ENCODE data around the gene GSK3A. TPM values are rescaled to one million over a fixed set of nuclear protein-coding genes. Genes with fewer than 3 reads are reported as not detected.
A peak's percentile ranks its signal among the peaks of the same experiment; 100 is the strongest.

GSK3A gene
- total and polyA plus RNA-seq, 9 of the 15 experiments (the other 6 are each of a cell fraction or from before 2014, with no cell fraction given): 0.62 to 90.7 (median 33.3) TPM

DNA sequence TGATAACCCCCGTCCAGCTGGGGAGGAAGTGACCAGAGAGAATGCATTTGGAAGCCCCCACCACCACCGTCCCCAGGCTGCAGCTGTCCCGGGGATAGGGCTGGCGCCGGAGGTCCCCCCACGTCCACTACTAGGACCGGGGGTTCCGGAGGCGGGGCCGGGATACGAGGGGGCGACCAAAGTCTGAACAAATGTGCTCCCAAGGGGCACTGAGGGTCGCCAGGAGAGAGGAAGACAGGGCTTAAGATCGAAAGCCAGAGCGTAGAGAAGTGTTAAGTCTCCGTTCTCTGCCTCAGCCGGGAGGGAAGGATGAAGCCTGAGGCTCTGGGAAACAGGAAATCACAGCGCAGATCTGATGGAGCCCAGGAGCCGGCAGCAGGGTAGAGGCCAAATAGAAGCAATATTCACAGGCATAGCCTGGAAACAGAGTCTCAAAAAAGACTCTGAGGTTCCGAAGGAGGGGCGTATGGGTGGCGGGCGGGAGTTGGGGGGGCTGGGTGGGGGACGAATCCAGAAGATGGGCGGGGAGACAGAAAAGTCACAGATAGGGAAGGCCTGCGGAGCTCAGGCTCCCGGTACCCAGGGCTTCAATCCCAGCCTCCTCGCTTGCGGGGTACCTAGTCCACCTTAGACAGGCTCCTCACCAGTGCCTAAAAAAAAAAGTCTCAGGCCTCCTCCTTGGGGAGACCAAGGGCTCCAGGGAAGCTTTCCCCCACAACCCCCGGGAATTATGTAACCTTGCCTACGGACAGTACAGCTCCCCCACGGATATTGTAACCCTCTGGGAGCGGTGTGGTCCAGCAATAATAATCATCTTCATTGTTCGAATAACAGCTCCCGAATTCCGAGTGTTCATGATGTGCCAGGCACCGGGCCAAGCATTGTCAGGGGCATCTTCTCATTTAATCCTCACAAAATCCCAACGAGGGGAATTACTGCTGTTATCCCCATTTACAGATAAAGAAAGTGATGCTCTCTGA, 13.7 kb upstream of the GSK3A start (continued):
- no peak for TF ChIP-seq BHLHE40 (IDR thresholded peaks at IDR 0.05; ENCODE audit: low read length)
- no peak for TF ChIP-seq ZNF586 (CRISPR knock-in tag; conservative IDR thresholded peaks at IDR 0.05)
- TF ChIP-seq, protein P1, sequence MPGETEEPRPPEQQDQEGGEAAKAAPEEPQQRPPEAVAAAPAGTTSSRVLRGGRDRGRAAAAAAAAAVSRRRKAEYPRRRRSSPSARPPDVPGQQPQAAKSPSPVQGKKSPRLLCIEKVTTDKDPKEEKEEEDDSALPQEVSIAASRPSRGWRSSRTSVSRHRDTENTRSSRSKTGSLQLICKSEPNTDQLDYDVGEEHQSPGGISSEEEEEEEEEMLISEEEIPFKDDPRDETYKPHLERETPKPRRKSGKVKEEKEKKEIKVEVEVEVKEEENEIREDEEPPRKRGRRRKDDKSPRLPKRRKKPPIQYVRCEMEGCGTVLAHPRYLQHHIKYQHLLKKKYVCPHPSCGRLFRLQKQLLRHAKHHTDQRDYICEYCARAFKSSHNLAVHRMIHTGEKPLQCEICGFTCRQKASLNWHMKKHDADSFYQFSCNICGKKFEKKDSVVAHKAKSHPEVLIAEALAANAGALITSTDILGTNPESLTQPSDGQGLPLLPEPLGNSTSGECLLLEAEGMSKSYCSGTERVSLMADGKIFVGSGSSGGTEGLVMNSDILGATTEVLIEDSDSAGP (CRISPR knock-in tag; IDR thresholded peaks at IDR 0.05): 0 out of 2 replicates have a peak, but pooled peaks have one; percentile 15
- no peak for TF ChIP-seq SREBF1 (IDR thresholded peaks at IDR 0.05; ENCODE audit: borderline replicate concordance, low read depth, low read length)
- TF ChIP-seq RCOR1 (IDR thresholded peaks at IDR 0.05; ENCODE audit: borderline replicate concordance in 1 of 2, low read depth in 2 of 2, low read length in 2 of 2): peak in 1 of 2 experiments; percentile 84; a peak in 2 of 4 replicates
- TF ChIP-seq BDP1 (IDR thresholded peaks at IDR 0.05; ENCODE audit: insufficient read depth, insufficient read length): no peak
- TF ChIP-seq NFXL1 (CRISPR knock-in tag; IDR thresholded peaks at IDR 0.05): no peak
- TF ChIP-seq, protein P2, sequence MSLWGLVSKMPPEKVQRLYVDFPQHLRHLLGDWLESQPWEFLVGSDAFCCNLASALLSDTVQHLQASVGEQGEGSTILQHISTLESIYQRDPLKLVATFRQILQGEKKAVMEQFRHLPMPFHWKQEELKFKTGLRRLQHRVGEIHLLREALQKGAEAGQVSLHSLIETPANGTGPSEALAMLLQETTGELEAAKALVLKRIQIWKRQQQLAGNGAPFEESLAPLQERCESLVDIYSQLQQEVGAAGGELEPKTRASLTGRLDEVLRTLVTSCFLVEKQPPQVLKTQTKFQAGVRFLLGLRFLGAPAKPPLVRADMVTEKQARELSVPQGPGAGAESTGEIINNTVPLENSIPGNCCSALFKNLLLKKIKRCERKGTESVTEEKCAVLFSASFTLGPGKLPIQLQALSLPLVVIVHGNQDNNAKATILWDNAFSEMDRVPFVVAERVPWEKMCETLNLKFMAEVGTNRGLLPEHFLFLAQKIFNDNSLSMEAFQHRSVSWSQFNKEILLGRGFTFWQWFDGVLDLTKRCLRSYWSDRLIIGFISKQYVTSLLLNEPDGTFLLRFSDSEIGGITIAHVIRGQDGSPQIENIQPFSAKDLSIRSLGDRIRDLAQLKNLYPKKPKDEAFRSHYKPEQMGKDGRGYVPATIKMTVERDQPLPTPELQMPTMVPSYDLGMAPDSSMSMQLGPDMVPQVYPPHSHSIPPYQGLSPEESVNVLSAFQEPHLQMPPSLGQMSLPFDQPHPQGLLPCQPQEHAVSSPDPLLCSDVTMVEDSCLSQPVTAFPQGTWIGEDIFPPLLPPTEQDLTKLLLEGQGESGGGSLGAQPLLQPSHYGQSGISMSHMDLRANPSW (CRISPR knock-in tag; IDR thresholded peaks at IDR 0.05): no peak
- TF ChIP-seq RBM34 (IDR thresholded peaks at IDR 0.05; ENCODE audit: borderline replicate concordance, insufficient read depth, low read length): no peak
- no peak for TF ChIP-seq DDX20 (tag; IDR thresholded peaks at IDR 0.05; ENCODE audit: low read depth)
- TF ChIP-seq SMAD2 (IDR thresholded peaks at IDR 0.05; ENCODE audit: low read depth, low read length): no peak
- no peak for TF ChIP-seq ZNF436 (CRISPR knock-in tag; IDR thresholded peaks at IDR 0.05)
- TF ChIP-seq NCOA1 (IDR thresholded peaks at IDR 0.05; ENCODE audit: low read depth): no peak
- peak; percentile 29 to 71; a peak in 3 of 4 replicates for TF ChIP-seq KDM1A (IDR thresholded peaks at IDR 0.05)
- no peak for TF ChIP-seq U2AF2 (optimal IDR thresholded peaks at IDR 0.05; ENCODE audit: low read depth, low read length)
- TF ChIP-seq CHCHD3 (CRISPR knock-in tag; IDR thresholded peaks at IDR 0.05): no peak
- no peak for TF ChIP-seq TBP (optimal IDR thresholded peaks at IDR 0.05; ENCODE audit: low read depth, low read length)
- no peak for TF ChIP-seq ZNF592 (IDR thresholded peaks at IDR 0.05)
- no peak for TF ChIP-seq GATAD2B (IDR thresholded peaks at IDR 0.05; ENCODE audit: borderline replicate concordance)
- TF ChIP-seq SP2 (IDR thresholded peaks at IDR 0.05; ENCODE audit: extremely low read depth, low read depth, low read length, poor library complexity, severe bottlenecking): no peak
